ENCODE measurements around the gene FBXO47.

FBXO47 gene

GRCh38 chr17:39014795-39015545 is 47.8 kb upstream of the FBXO47 start (continued):
- TF ChIP-seq ZNF660 (tag by site-specific recombination; IDR thresholded peaks at IDR 0.05) (no peak), PRDM6 (tag by site-specific recombination; IDR thresholded peaks at IDR 0.05) (no peak), INSM2 (tag by site-specific recombination; IDR thresholded peaks at IDR 0.05) (no peak), ZNF558 (tag by site-specific recombination; IDR thresholded peaks at IDR 0.05) (no peak), ZNF157 (tag by site-specific recombination; IDR thresholded peaks at IDR 0.05) (no peak), FEZF1 (tag by site-specific recombination; IDR thresholded peaks at IDR 0.05) (no peak), ZBTB6 (tag by site-specific recombination; IDR thresholded peaks at IDR 0.05) (no peak), ZNF146 (tag by site-specific recombination; IDR thresholded peaks at IDR 0.05) (no peak), ZNF521 (tag by site-specific recombination; IDR thresholded peaks at IDR 0.05) (no peak), PRDM4 (tag by site-specific recombination; IDR thresholded peaks at IDR 0.05) (no peak), KLF7 (tag by site-specific recombination; IDR thresholded peaks at IDR 0.05; ENCODE audit: borderline replicate concordance) (no peak), ZBTB8A (tag by site-specific recombination; IDR thresholded peaks at IDR 0.05) (no peak), ZNF121 (tag by site-specific recombination; IDR thresholded peaks at IDR 0.05) (no peak), ZNF169 (tag by site-specific recombination; IDR thresholded peaks at IDR 0.05) (no peak), ZNF837 (tag by site-specific recombination; IDR thresholded peaks at IDR 0.05) (no peak)

GRCh38 chr17:39014044-39014794 is 47.0 kb upstream of the FBXO47 start:
- Histone ChIP-seq H3K36me3 (ENCODE audit: control insufficient read depth in 2 of 2, insufficient read depth in 1 of 2, low read length in 2 of 2) (no peaks in the 10 kb centered on the region), H3K4me3 (ENCODE audit: low read depth, low read length) (no peak overlapping the region), H3K4me1 (ENCODE audit: control insufficient read depth, insufficient read depth, low read length) (no peaks in the 10 kb centered on the region), H3K9me3 (ENCODE audit: control insufficient read depth, insufficient read depth, low read depth, low read length) (no peaks in the 10 kb centered on the region), H3K27ac (ENCODE audit: extremely low read depth, low read depth, low read length) (no peak overlapping the region)
- ChIA-PET CTCF (interaction anchor here (0.8 to 0.9 kb wide), 2 partner anchors 31 to 150 kb away, joined by 3 to 4 read pairs; no protein-coding TSS in a partner anchor), POLR2A (no interaction called here)
- TF ChIP-seq ZNF132 (tag by site-specific recombination; IDR thresholded peaks at IDR 0.05; ENCODE audit: borderline replicate concordance) (no peak), ZNF335 (tag by site-specific recombination; conservative IDR thresholded peaks at IDR 0.05) (peak; percentile 21; the same call in 1 of the 2 replicates), ZNF600 (tag by site-specific recombination; IDR thresholded peaks at IDR 0.05) (0 out of 2 replicates have a peak, but pooled peaks have one; percentile 28), ZFP37 (tag by site-specific recombination; IDR thresholded peaks at IDR 0.05) (no peak), ZNF529 (tag by site-specific recombination; IDR thresholded peaks at IDR 0.05; ENCODE audit: insufficient replicate concordance) (no peak), GLIS1 (tag by site-specific recombination; IDR thresholded peaks at IDR 0.05) (no peak), ZBTB17 (tag by site-specific recombination; IDR thresholded peaks at IDR 0.05) (peak; percentile 48; the same call in 1 of the 2 replicates), KLF17 (tag by site-specific recombination; IDR thresholded peaks at IDR 0.05) (no peak), ZBTB21 (tag by site-specific recombination; IDR thresholded peaks at IDR 0.05) (0 out of 2 replicates have a peak, but pooled peaks have one; percentile 57), ZFP69B (tag by site-specific recombination; IDR thresholded peaks at IDR 0.05) (peak; percentile 96), HOXD13 (CRISPR knock-in tag; IDR thresholded peaks at IDR 0.05; ENCODE audit: borderline replicate concordance) (no peak), CTCF (tag by site-specific recombination; IDR thresholded peaks at IDR 0.05) (no peak)

Measured in HEK293 (cell line).